NCI-H187 (cell line): ENCODE measurements around the gene SYCN.

ENCODE experiments used
- DNase-seq, 2 experiments: peaks; one replicate each; lab custom pipeline; 2025; lab: John Stamatoyannopoulos, UW

Gene SYCN

GRCh38 chr19:39171479-39172465 lies 32.3 kb downstream of the SYCN start:
- no peak for DNase-seq

- DNase-seq, result no peak
These were observed 33.5 kb downstream of the SYCN start for GRCh38 chr19:39170386-39171231.

GRCh38 chr19:39169143-39169810 lies 34.8 kb downstream of the SYCN start:
- no peak for DNase-seq

- DNase-seq, result no peak
These were observed 35.6 kb downstream of the SYCN start for GRCh38 chr19:39168258-39169142.

GRCh38 chr19:39167461-39168257 lies 36.4 kb downstream of the SYCN start:
- DNase-seq, result no peak

GRCh38 chr19:39166571-39167391 lies 37.3 kb downstream of the SYCN start:
- no peak for DNase-seq

GRCh38 chr19:39165857-39166256 lies 38.2 kb downstream of the SYCN start:
- DNase-seq, result no peak

- no peak for DNase-seq
These were observed 39.8 kb downstream of the SYCN start for GRCh38 chr19:39164289-39164688.

- DNase-seq, result no peak
These were observed 40.4 kb downstream of the SYCN start for GRCh38 chr19:39163621-39164020.

GRCh38 chr19:39162441-39163043 lies 41.5 kb downstream of the SYCN start:
- no peak for DNase-seq

GRCh38 chr19:39160889-39161672 lies 43.0 kb downstream of the SYCN start:
- no peak for DNase-seq

GRCh38 chr19:39160523-39160861 lies 43.6 kb downstream of the SYCN start:
- DNase-seq, result no peak

GRCh38 chr19:39158646-39159260 lies 45.3 kb downstream of the SYCN start:
- DNase-seq, result no peak

- DNase-seq, result no peak
These were observed 46.1 kb downstream of the SYCN start for GRCh38 chr19:39157997-39158389.

- no peak for DNase-seq
These were observed 46.6 kb downstream of the SYCN start for GRCh38 chr19:39157275-39157996.

GRCh38 chr19:39156326-39157230 lies 47.5 kb downstream of the SYCN start:
- no peak for DNase-seq
